8988T (cell line): Measurements from ENCODE around the gene CAPN2.
"Not testable (repeated sequence)": the region's sequence is repeated elsewhere in the genome, so short reads cannot be mapped to it uniquely, and the experiment has no call there.

Experiments used
- DNase-seq: peaks from one replicate; pipeline ENCODE4 v3.0.0; 2011

Gene CAPN2

GRCh38 chr1:223793716-223794115 is 81.4 kb downstream of the CAPN2 start:
- no peak for DNase-seq

- no peak for DNase-seq
Measured at GRCh38 chr1:223794136-223794880, 82.0 kb downstream of the CAPN2 start.

- no peak for DNase-seq
Measured at GRCh38 chr1:223796210-223796609, 83.9 kb downstream of the CAPN2 start.

GRCh38 chr1:223802032-223802431 is 89.7 kb downstream of the CAPN2 start:
- DNase-seq: no peak

GRCh38 chr1:223802602-223803001 is 90.3 kb downstream of the CAPN2 start:
- no peak for DNase-seq

GRCh38 chr1:223803211-223803610 is 90.9 kb downstream of the CAPN2 start:
- no peak for DNase-seq

- DNase-seq: not testable (repeated sequence)
Measured at GRCh38 chr1:223809905-223810304, 97.6 kb downstream of the CAPN2 start.

- no peak for DNase-seq
Measured at GRCh38 chr1:223810586-223810985, 98.2 kb downstream of the CAPN2 start.

- DNase-seq: no peak
Measured at GRCh38 chr1:223811634-223812101, 99.3 kb downstream of the CAPN2 start.

- DNase-seq: no peak
Measured at GRCh38 chr1:223813645-223814044, 101.3 kb downstream of the CAPN2 start.

GRCh38 chr1:223815020-223815853 is 102.9 kb downstream of the CAPN2 start:
- DNase-seq: no peak

- no peak for DNase-seq
Measured at GRCh38 chr1:223815865-223816264, 103.5 kb downstream of the CAPN2 start.

GRCh38 chr1:223817265-223817664 is 104.9 kb downstream of the CAPN2 start:
- not testable (repeated sequence) for DNase-seq

GRCh38 chr1:223819730-223820514 is 107.6 kb downstream of the CAPN2 start:
- DNase-seq: no peak

- no peak for DNase-seq
Measured at GRCh38 chr1:223820515-223820858, 108.1 kb downstream of the CAPN2 start.

- DNase-seq: no peak
Measured at GRCh38 chr1:223820971-223821370, 108.6 kb downstream of the CAPN2 start.

- DNase-seq: no peak
Measured at GRCh38 chr1:223824287-223824686, 111.9 kb downstream of the CAPN2 start.

- DNase-seq: no peak
Measured at GRCh38 chr1:223824712-223825111, 112.4 kb downstream of the CAPN2 start.
